Thyroid gland (tissue), 4 donors: ENCODE measurements around the gene RPL36.

Experiments
- POLR2A ChIP-seq, 2 donors: fragments of 450-650 bp; IDR thresholded peaks; one replicate each; pipeline ENCODE4 v1.6.1; 2017; ENCODE audit warnings: antibody characterized with exemption in 2 of 2, mild to moderate bottlenecking in 2 of 2, moderate library complexity in 1 of 2
- TF ChIP-seq, protein P1 (sequence below), 6 experiments: fragments of 200-600 bp in 3 of 6; fragments of 450-650 bp in 3 of 6; sonication (generic) in 3 of 6; IDR thresholded peaks; one replicate each; pipeline ENCODE4 v1.5.1; 2016 to 2019; ENCODE audit warnings: antibody characterized with exemption in 6 of 6, mild to moderate bottlenecking in 2 of 6, inconsistent platforms in 1 of 6, moderate library complexity in 1 of 6

DNA sequence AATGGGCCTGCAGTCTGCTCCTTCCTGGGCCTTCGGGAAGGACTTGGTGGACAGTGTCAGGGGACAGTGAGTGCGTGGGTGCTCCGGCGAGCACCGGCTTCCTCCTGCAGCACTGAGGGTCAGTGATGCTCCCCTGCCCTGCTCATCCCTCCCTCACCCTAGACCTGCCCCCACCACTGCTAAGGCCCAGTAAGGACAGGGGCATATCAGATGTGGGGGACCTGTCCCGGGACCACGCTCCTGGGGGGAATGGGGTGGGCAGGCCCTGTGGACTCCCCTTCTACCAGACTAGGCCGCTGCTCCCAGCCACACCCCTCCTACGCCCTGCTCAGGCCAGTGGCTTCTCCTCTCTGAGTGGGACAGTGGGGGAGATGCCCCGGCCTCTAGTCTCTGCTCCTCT lies 13.0 kb upstream of the RPL36 start:
- TF ChIP-seq, protein P1, sequence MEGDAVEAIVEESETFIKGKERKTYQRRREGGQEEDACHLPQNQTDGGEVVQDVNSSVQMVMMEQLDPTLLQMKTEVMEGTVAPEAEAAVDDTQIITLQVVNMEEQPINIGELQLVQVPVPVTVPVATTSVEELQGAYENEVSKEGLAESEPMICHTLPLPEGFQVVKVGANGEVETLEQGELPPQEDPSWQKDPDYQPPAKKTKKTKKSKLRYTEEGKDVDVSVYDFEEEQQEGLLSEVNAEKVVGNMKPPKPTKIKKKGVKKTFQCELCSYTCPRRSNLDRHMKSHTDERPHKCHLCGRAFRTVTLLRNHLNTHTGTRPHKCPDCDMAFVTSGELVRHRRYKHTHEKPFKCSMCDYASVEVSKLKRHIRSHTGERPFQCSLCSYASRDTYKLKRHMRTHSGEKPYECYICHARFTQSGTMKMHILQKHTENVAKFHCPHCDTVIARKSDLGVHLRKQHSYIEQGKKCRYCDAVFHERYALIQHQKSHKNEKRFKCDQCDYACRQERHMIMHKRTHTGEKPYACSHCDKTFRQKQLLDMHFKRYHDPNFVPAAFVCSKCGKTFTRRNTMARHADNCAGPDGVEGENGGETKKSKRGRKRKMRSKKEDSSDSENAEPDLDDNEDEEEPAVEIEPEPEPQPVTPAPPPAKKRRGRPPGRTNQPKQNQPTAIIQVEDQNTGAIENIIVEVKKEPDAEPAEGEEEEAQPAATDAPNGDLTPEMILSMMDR (IDR thresholded peaks at IDR 0.05): no peak
- no peak for TF ChIP-seq POLR2A (IDR thresholded peaks at IDR 0.05)
